Transverse colon (tissue), 4 donors: ENCODE data around the gene DPEP3. TPM values are rescaled to one million over a fixed set of nuclear protein-coding genes. Genes with fewer than 3 reads are reported as not detected.

Experiments used
- DNase-seq: peaks from one replicate; pipeline ENCODE4 v3.0.0-alpha.2; 2019
- H3K27ac ChIP-seq, 4 donors: fragments of 200-600 bp; sonication (generic); 2 replicates each; pipeline ENCODE4 v1.5.1; 2016 to 2018; ENCODE audit warnings: inconsistent platforms in 4 of 4
- H3K27me3 ChIP-seq: fragments of 200-600 bp; sonication (generic); 2 replicates; pipeline ENCODE4 v1.5.1; 2017; ENCODE audit warnings: inconsistent platforms
- H3K36me3 ChIP-seq, 4 donors: fragments of 200-600 bp; sonication (generic); 2 replicates each; pipeline ENCODE4 v1.5.1; 2017 to 2019; ENCODE audit warnings: inconsistent platforms in 4 of 4
- H3K4me1 ChIP-seq, 4 donors: fragments of 200-600 bp; sonication (generic); 2 replicates each; pipeline ENCODE4 v1.5.1; 2017 to 2020; ENCODE audit warnings: inconsistent platforms in 4 of 4
- H3K4me3 ChIP-seq, 4 donors: fragments of 200-600 bp; sonication (generic); 1 replicate in 1 of 4; 2 replicates in 3 of 4; pipeline versions ENCODE4 v1.5.1 to v1.6.1; 2017 to 2019; ENCODE audit warnings: inconsistent platforms in 4 of 4
- H3K9me3 ChIP-seq, 2 donors: fragments of 200-600 bp; sonication (generic); 2 replicates each; pipeline ENCODE4 v1.5.1; 2017 to 2019; ENCODE audit warnings: inconsistent platforms in 2 of 2
- EP300 ChIP-seq: sonication (generic); formaldehyde crosslinking; IDR thresholded peaks from one replicate; pipeline ENCODE4 v1.6.1; 2017; ENCODE audit warnings: antibody characterized with exemption, low read depth
- POLR2A ChIP-seq: fragments of 450-650 bp; IDR thresholded peaks from one replicate; pipeline ENCODE4 v1.6.1; 2016; ENCODE audit warnings: antibody characterized with exemption, mild to moderate bottlenecking, moderate library complexity
- POLR2AphosphoS5 ChIP-seq, 3 donors: sonication (generic); formaldehyde crosslinking; IDR thresholded peaks; one replicate each; pipeline ENCODE4 v1.6.1; 2016; ENCODE audit warnings: antibody characterized with exemption in 3 of 3
- WGBS, 2 donors: methylation state at CpG; one replicate each; pipeline ENCODE4 v1.1.5; 2018; ENCODE audit warnings: low coverage in 1 of 2; 5-methylcytosine and 5-hydroxymethylcytosine counted together
- in situ Hi-C, 4 donors: fragments of 200-750 bp; cut with MboI; loops; one replicate each; pipeline versions ENCODE4 v1.15.0 to v1.15.1; 2017; ENCODE audit warnings: low sequenced_read_pairs in 3 of 4, low pct_ligation_motif_present in 1 of 4, low pct_unique_long_range_greater_than_20kb in 1 of 4
- intact Hi-C: fragments of 100-400 bp; cut with DNase I; formaldehyde crosslinking; loops from one replicate; pipeline ENCODE4 v1.15.1; 2023; ENCODE audit warnings: low total_unique reads
- total RNA-seq, 4 donors: library from RNA; depleted of rRNA; stranded (reverse); fragments of >200 nt; gene quantifications; one replicate each; pipeline ENCODE4 v1.1.0, GENCODE V29; 2016
- TF ChIP-seq, protein P1 (sequence below), 5 experiments: fragments of 200-600 bp in 3 of 5; fragments of 450-650 bp in 2 of 5; sonication (generic) in 3 of 5; IDR thresholded peaks; 1 replicate in 2 of 5; 2 replicates in 3 of 5; pipeline ENCODE4 v1.5.1; 2016 to 2017; ENCODE audit warnings: antibody characterized with exemption in 5 of 5, inconsistent platforms in 3 of 5, mild to moderate bottlenecking in 2 of 5, moderate library complexity in 1 of 5

DPEP3 gene
- total RNA-seq, 4 donors from 2014 or later = not detected

DNA sequence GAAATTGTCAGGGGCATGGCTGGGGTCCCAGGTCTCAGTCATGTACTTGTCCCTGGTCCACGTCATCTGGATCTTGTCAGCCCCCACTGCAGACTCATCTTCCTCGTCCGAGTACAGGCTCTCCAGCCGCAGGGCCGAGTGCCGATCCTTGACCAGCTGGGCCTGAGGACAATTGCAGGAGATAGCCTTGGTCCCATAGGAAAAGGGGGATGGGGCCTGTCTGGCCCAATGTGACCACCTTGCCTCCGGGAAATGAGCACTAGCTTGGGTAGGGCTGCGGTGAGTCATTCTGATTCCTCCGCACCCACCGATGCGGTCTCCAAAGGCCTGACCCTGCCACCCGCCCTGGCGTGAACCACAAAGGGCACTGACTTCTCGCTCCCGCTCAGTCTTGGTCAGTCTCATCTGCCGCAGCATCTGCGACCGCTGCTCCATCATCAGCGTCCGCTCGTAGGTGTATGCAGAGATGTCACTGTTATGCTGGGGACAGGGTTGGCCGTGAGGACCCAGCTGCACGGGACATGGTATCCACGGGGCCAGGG, 34.8 kb downstream of the DPEP3 start:
- DNase-seq = no peak
- in situ Hi-C loops = no loop called here
- WGBS, 2 donors = 70 to 75% methylated on average over 2 to 16 of the region's 24 CpGs
- Histone ChIP-seq H3K36me3 (no peaks in the 10 kb centered on the region), H3K4me3 (no peak overlapping the region), H3K9me3 (no peaks in the 10 kb centered on the region), H3K27ac (peak overlapping the region in 2 of 4 donors; percentile 69 to 89), H3K4me1 (peaks cover 14 to 19% (median 16%) of the 10 kb centered on the region in 4 donors), H3K27me3 (no peaks in the 10 kb centered on the region)
- TF ChIP-seq POLR2AphosphoS5 (IDR thresholded peaks at IDR 0.05) = no peak
- TF ChIP-seq, protein P1, sequence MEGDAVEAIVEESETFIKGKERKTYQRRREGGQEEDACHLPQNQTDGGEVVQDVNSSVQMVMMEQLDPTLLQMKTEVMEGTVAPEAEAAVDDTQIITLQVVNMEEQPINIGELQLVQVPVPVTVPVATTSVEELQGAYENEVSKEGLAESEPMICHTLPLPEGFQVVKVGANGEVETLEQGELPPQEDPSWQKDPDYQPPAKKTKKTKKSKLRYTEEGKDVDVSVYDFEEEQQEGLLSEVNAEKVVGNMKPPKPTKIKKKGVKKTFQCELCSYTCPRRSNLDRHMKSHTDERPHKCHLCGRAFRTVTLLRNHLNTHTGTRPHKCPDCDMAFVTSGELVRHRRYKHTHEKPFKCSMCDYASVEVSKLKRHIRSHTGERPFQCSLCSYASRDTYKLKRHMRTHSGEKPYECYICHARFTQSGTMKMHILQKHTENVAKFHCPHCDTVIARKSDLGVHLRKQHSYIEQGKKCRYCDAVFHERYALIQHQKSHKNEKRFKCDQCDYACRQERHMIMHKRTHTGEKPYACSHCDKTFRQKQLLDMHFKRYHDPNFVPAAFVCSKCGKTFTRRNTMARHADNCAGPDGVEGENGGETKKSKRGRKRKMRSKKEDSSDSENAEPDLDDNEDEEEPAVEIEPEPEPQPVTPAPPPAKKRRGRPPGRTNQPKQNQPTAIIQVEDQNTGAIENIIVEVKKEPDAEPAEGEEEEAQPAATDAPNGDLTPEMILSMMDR (IDR thresholded peaks at IDR 0.05) = no peak
- no peak for TF ChIP-seq POLR2A
- TF ChIP-seq EP300 = no peak
- intact Hi-C loops = no loop called here

DNA sequence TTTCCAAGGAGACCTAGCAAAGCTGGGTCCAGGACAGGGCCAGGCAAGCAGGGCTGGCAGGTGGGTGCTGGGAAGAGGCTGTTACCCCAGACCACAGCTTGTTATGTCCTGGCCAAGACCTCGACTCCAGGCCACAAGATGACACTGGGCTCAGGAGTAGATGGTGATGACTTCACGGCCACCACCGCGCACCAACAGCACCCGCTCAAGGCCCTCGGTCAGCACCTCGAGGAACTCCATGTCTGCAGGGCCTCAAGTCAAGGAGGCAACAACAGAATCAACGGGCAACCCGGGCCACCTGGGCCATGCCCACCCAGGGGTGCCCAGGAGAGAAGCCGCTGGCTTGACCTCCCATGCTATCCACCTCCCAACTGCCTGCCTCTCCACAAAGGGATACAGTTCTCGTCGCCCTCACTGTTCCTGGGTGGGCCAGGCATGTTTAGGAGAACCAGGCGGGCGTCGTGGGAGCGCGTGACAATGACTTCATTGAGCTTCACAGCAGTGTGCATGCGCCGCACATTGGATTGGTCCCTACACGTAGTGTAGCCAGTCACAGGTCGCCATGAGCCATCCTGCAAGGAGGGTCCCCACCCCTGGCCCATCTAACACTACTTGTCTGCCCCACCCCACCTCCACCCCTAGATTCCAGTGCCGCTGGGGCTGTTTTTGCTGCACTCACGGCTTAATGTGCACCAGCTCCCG, 35.5 kb downstream of the DPEP3 start:
- Histone ChIP-seq H3K27ac (peak overlapping the region; percentile 59 to 89 (median 71)), H3K4me1 (peaks cover 17 to 22% (median 20%) of the 10 kb centered on the region in 4 donors), H3K36me3 (no peaks in the 10 kb centered on the region), H3K27me3 (no peaks in the 10 kb centered on the region), H3K9me3 (no peaks in the 10 kb centered on the region), H3K4me3 (no peak overlapping the region)
- TF ChIP-seq POLR2AphosphoS5 (IDR thresholded peaks at IDR 0.05) (no peak), POLR2A (no peak), EP300 (no peak)
- TF ChIP-seq, protein P1 (IDR thresholded peaks at IDR 0.05) = no peak
- in situ Hi-C loops (no loop called here), intact Hi-C loops (no loop called here)
- 91% methylated on average over 24 of the region's 24 CpGs; no CpG with 5 or more reads in 1 of the 2 donors for WGBS, 2 donors
- no peak for DNase-seq

DNA sequence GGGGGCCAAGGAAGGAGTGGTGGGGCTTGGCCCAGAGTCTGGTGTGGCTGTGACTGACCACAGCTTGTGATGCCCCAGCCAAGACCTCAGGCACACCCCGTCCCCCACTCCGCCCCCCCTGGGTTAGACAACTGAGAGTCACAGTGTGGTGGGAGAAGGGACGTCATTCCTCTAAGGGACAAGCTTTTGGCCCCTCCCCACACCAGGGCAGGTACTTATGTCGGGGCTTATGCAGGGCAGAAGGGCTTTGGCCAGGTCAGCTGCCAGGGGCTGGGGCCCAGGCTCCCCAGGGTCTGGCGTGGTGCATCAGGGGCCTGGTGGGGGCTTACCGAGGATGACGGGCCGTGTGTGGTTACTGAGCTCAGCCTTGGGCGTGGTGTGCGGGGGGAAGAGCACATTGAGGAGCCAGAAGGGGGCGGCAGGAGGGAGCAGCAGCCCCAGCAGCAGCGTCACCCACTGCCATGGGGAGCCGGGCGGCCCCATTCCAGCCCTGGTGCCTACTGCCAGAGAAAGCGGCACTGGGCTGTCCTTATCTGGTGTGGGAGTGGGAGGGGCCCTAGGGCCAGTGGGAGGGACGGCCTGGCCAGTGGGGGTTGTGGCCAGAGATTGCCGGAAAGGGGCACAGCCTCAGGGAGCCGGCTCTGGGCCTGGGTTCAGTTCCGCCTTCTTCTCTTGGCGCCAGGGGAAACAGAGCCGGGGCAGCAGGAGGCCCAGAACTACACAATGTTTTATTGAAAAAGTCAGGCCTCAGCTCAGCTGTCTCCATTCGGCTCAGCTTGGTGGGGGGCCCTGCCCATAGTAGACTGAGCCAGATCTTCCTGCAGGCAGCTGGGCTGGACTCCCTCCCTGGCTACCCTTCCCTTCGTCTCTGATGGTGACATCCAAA, 36.4 kb downstream of the DPEP3 start, which contains the start of gene LCAT:
Gene LCAT, minus strand, starts transcription at position 502 of the 886 bp plus-strand sequence. Its CDS starts 19 bp downstream, at position 483.
- in situ Hi-C loops (no loop called here), intact Hi-C loops (loop anchor here (1.0 kb wide), 1 partner anchor 48 kb away; no protein-coding TSS in a partner anchor)
- Histone ChIP-seq H3K27ac (peak within 1 kb of the TSS; percentile 59 to 89 (median 71)), H3K4me1 (peaks cover 20 to 22% (median 20%) of the 10 kb centered on the region in 4 donors), H3K36me3 (no peaks in the 10 kb centered on the region), H3K27me3 (no peaks in the 10 kb centered on the region), H3K9me3 (no peaks in the 10 kb centered on the region), H3K4me3 (no peak within 1 kb of the TSS)
- DNase-seq = peak; percentile 43
- 37% methylated on average over 22 of the region's 23 CpGs; no CpG with 5 or more reads in 1 of the 2 donors for WGBS, 2 donors
- TF ChIP-seq POLR2AphosphoS5 (IDR thresholded peaks at IDR 0.05) = peak in 2 of 3 donors; percentile 31
- TF ChIP-seq EP300 = no peak

DNA sequence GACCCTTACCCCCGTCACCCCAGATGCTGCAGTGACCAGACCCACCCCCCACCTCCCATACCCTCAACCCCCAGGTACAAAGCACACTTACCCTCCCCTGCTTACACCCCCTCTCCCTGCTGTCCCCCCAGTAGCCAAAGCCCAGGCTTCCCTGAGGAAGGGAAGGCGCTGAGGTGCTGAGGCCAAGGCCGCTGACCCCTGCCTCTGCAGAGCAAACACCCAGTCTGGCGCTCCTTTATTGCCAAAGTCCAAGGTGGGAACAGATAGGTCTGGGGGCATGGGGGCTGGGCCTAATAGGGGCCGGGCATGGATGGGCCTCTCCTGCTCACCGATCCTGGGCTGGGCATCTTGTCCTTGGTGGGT, 37.1 kb downstream of the DPEP3 start:
- intact Hi-C loops = loop anchor here (1.0 kb wide), 1 partner anchor 47 kb away; no protein-coding TSS in a partner anchor
- 91% methylated on average over 5 of the region's 6 CpGs; no CpG with 5 or more reads in 1 of the 2 donors for WGBS, 2 donors
- Histone ChIP-seq H3K36me3 (no peaks in the 10 kb centered on the region), H3K9me3 (no peaks in the 10 kb centered on the region), H3K4me1 (peaks cover 20 to 22% (median 20%) of the 10 kb centered on the region in 4 donors), H3K4me3 (no peak overlapping the region), H3K27ac (peak overlapping the region; percentile 59 to 89 (median 71)), H3K27me3 (no peaks in the 10 kb centered on the region)
- no peak for DNase-seq
- in situ Hi-C loops = no loop called here
- TF ChIP-seq EP300 (no peak), POLR2AphosphoS5 (IDR thresholded peaks at IDR 0.05) (no peak), POLR2A (no peak)
- TF ChIP-seq, protein P1 (IDR thresholded peaks at IDR 0.05) = no peak
